Testis (tissue), 3 donors: Measurements from ENCODE around the gene GDI1. TPM values are rescaled to one million over a fixed set of nuclear protein-coding genes. Genes with fewer than 3 reads are reported as not detected.

Experiments used
- DNase-seq: peaks from one replicate; pipeline ENCODE4 v3.0.0-alpha.2; 2019
- H3K27ac ChIP-seq, 2 donors: fragments of 200-600 bp; sonication (generic); one replicate each; pipeline ENCODE4 v1.5.1; 2019
- H3K27me3 ChIP-seq: fragments of 200-600 bp; sonication (generic); one replicate; pipeline ENCODE4 v1.5.1; 2019
- H3K36me3 ChIP-seq: fragments of 200-600 bp; sonication (generic); one replicate; pipeline ENCODE4 v1.5.1; 2017; ENCODE audit warnings: low read depth; ENCODE audit errors: missing control alignments
- H3K4me1 ChIP-seq: fragments of 200-600 bp; sonication (generic); one replicate; pipeline ENCODE4 v1.5.1; 2019
- H3K4me3 ChIP-seq, 2 donors: fragments of 200-600 bp; sonication (generic); one replicate each; pipeline ENCODE4 v1.5.1; 2017 to 2019
- H3K9me3 ChIP-seq: fragments of 200-600 bp; sonication (generic); one replicate; pipeline ENCODE4 v1.5.1; 2017
- POLR2A ChIP-seq: fragments of 450-650 bp; IDR thresholded peaks from one replicate; pipeline ENCODE4 v1.6.1; 2017; ENCODE audit warnings: antibody characterized with exemption, mild to moderate bottlenecking, moderate library complexity
- WGBS, 2 donors: methylation state at CpG; one replicate each; pipeline ENCODE4 v1.1.5; 2018; 5-methylcytosine and 5-hydroxymethylcytosine counted together
- intact Hi-C: fragments of 100-400 bp; cut with DNase I; formaldehyde crosslinking; loops from one replicate; pipeline ENCODE4 v1.15.1; 2023; ENCODE audit warnings: low total_unique reads
- polyA plus RNA-seq: library from polyadenylated mRNA; stranded (reverse); fragments of 350-450 nt; fragmentation: Illumina TruSeq; extraction: RNeasy Lipid Tissue Mini Kit (QIAGEN cat#74804); gene quantifications from one replicate; pipeline ENCODE4 v1.2.3, GENCODE V29; 2014; ENCODE audit warnings: low read depth, low replicate concordance; ENCODE audit not compliant: insufficient read depth
- total RNA-seq, 2 donors: library from RNA; depleted of rRNA; stranded (reverse); fragments of >200 nt; gene quantifications; one replicate each; pipeline ENCODE4 v1.2.3, GENCODE V29; 2016
- TF ChIP-seq, protein P1 (sequence below), 3 experiments: fragments of 450-650 bp in 2 of 3; fragments of 200-600 bp in 1 of 3; sonication (generic) in 1 of 3; IDR thresholded peaks; one replicate each; pipeline ENCODE4 v1.5.1; 2016 to 2019; ENCODE audit warnings: antibody characterized with exemption in 3 of 3, mild to moderate bottlenecking in 2 of 3, moderate library complexity in 1 of 3

GDI1 gene
- total and polyA plus RNA-seq, 3 donors from 2014 or later: 118 to 162 (median 158) TPM

DNA sequence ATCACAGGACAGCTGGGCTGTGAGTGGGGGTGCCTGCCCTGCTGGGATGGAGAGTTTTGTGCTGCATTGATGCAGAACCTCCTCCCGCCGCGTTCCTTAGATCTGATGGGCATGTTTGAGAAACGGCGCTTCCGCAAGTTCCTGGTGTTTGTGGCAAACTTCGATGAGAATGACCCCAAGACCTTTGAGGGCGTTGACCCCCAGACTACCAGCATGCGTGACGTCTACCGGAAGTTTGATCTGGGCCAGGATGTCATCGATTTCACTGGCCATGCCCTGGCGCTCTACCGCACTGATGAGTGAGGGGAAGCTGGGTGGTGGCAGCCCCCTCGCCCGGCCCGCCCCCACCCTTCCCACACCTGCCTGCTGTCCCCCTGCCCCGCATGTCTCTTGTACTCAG lies 2.9 kb downstream of the GDI1 start:
- DNase-seq: no peak
- Histone ChIP-seq H3K9me3 (no peaks in the 10 kb centered on the region), H3K4me1 (peaks cover under 1% of the 10 kb centered on the region), H3K36me3 (no peaks in the 10 kb centered on the region), H3K4me3 (no peak overlapping the region), H3K27ac (no peak overlapping the region), H3K27me3 (no peaks in the 10 kb centered on the region)
- intact Hi-C loops: no loop called here
- TF ChIP-seq, protein P1, sequence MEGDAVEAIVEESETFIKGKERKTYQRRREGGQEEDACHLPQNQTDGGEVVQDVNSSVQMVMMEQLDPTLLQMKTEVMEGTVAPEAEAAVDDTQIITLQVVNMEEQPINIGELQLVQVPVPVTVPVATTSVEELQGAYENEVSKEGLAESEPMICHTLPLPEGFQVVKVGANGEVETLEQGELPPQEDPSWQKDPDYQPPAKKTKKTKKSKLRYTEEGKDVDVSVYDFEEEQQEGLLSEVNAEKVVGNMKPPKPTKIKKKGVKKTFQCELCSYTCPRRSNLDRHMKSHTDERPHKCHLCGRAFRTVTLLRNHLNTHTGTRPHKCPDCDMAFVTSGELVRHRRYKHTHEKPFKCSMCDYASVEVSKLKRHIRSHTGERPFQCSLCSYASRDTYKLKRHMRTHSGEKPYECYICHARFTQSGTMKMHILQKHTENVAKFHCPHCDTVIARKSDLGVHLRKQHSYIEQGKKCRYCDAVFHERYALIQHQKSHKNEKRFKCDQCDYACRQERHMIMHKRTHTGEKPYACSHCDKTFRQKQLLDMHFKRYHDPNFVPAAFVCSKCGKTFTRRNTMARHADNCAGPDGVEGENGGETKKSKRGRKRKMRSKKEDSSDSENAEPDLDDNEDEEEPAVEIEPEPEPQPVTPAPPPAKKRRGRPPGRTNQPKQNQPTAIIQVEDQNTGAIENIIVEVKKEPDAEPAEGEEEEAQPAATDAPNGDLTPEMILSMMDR (IDR thresholded peaks at IDR 0.05): no peak
- no peak for TF ChIP-seq POLR2A
- WGBS, 2 donors: 78 to 80% methylated on average over 4 to 12 of the region's 18 CpGs

DNA sequence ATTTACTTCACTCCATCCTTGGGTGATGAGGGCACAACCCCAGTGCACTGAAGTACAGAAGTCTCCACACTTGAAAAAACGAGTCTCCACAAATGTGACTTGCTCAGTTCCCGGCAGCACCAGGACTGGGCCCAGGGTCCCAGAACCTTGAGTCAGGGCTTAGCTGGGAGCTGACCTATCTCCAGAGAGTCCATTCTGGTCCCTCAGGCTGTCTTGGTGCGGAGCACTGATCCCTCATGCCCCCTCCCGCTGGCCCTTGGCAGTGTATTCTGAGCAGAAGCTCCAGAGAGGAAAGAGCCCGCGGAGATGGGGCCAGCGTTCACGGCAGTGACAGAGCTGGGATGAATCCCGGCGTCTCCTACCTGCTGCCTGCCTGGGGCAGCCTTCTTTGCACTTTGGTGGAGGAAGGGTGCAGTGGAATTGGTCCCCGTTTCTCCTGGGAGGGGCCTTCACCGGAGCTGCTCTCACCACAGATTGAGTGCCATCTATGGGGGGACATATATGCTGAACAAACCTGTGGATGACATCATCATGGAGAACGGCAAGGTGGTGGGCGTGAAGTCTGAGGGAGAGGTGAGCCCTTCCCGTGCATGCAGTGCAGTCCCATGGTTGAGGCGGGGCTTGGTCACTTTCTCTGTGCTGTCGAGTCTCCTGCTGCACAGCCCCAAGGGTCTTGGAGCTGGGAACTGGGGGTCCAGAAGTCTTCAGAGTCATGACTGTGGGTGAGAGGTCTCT lies 3.8 kb downstream of the GDI1 start:
- Histone ChIP-seq H3K4me1 (peaks cover 5% of the 10 kb centered on the region), H3K36me3 (no peaks in the 10 kb centered on the region), H3K9me3 (no peaks in the 10 kb centered on the region), H3K27me3 (no peaks in the 10 kb centered on the region), H3K27ac (no peak overlapping the region), H3K4me3 (no peak overlapping the region)
- WGBS, 2 donors: 87% methylated on average over 17 of the region's 17 CpGs; no CpG with 5 or more reads in 1 of the 2 donors
- DNase-seq: no peak
- TF ChIP-seq POLR2A: no peak
- TF ChIP-seq, protein P1 (IDR thresholded peaks at IDR 0.05): no peak
- intact Hi-C loops: no loop called here

DNA sequence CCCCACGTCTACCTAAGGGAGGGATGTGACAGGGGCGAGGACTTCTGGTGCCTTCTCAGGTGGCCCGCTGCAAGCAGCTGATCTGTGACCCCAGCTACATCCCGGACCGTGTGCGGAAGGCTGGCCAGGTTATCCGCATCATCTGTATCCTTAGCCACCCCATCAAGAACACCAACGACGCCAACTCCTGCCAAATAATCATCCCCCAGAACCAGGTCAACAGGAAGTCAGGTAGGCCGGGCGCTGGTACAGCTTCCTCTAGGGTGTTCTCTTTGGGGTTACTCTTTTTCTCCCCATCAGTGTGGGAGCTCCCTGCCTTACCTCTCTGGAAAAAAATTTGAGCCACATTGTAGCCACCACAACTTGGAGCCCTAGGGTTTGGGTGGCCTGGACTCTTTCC lies 4.6 kb downstream of the GDI1 start:
- Histone ChIP-seq H3K4me1 (peaks cover 5% of the 10 kb centered on the region), H3K27ac (no peak overlapping the region), H3K36me3 (no peaks in the 10 kb centered on the region), H3K27me3 (no peaks in the 10 kb centered on the region), H3K9me3 (no peaks in the 10 kb centered on the region), H3K4me3 (no peak overlapping the region)
- no peak for TF ChIP-seq POLR2A
- TF ChIP-seq, protein P1 (IDR thresholded peaks at IDR 0.05): no peak
- intact Hi-C loops: no loop called here
- WGBS, 2 donors: 80 to 92% methylated on average over 2 to 6 of the region's 11 CpGs
- DNase-seq: no peak

- Histone ChIP-seq H3K4me1 (peaks cover 5% of the 10 kb centered on the region), H3K27me3 (no peaks in the 10 kb centered on the region), H3K9me3 (no peaks in the 10 kb centered on the region), H3K36me3 (no peaks in the 10 kb centered on the region), H3K4me3 (no peak overlapping the region), H3K27ac (no peak overlapping the region)
- TF ChIP-seq, protein P1 (IDR thresholded peaks at IDR 0.05): no peak
- no peak for TF ChIP-seq POLR2A
- intact Hi-C loops: no loop called here
- no peak for DNase-seq
- 93 to 100% methylated on average over 4 to 7 of the region's 21 CpGs for WGBS, 2 donors
These were observed 5.2 kb downstream of the GDI1 start for GRCh38 chrX:154441984-154442707.
